Uterus (tissue), 4 donors: Measurements from ENCODE around the gene HDGFL3. TPM values are rescaled to one million over a fixed set of nuclear protein-coding genes. Genes with fewer than 3 reads are reported as not detected.

Source experiments
- DNase-seq, 2 donors: peaks; one replicate each; pipeline ENCODE4 v3.0.0-alpha.2; 2019 to 2020
- H3K27ac ChIP-seq, 2 donors: fragments of 200-600 bp; sonication (generic); 1 replicate in 1 of 2; 2 replicates in 1 of 2; pipeline ENCODE4 v1.5.1; 2016 to 2018
- H3K27me3 ChIP-seq, 2 donors: fragments of 200-600 bp; sonication (generic); one replicate each; pipeline ENCODE4 v1.5.1; 2018 to 2019; ENCODE audit warnings: control low read depth in 1 of 2
- H3K36me3 ChIP-seq, 2 donors: fragments of 200-600 bp; sonication (generic); one replicate each; pipeline ENCODE4 v1.5.1; 2019; ENCODE audit warnings: control low read depth in 1 of 2
- H3K4me1 ChIP-seq, 2 donors: fragments of 200-600 bp; sonication (generic); one replicate each; pipeline ENCODE4 v1.5.1; 2018 to 2019; ENCODE audit warnings: control low read depth in 1 of 2
- H3K4me3 ChIP-seq, 2 donors: fragments of 200-600 bp; sonication (generic); 1 replicate in 1 of 2; 2 replicates in 1 of 2; pipeline ENCODE4 v1.5.1; 2018 to 2019; ENCODE audit warnings: mild to moderate bottlenecking in 1 of 2
- H3K9me3 ChIP-seq, 2 donors: fragments of 200-600 bp; sonication (generic); one replicate each; pipeline ENCODE4 v1.5.1; 2019; ENCODE audit warnings: control low read depth in 1 of 2
- CTCF ChIP-seq, 4 experiments: fragments of 200-600 bp in 2 of 4; fragments of 450-650 bp in 2 of 4; sonication (generic) in 2 of 4; IDR thresholded peaks; one replicate each; pipeline ENCODE4 v1.5.1; 2016 to 2019; ENCODE audit warnings: antibody characterized with exemption in 4 of 4, mild to moderate bottlenecking in 2 of 4, moderate library complexity in 1 of 4
- POLR2A ChIP-seq, 2 donors: fragments of 450-650 bp; IDR thresholded peaks; one replicate each; pipeline ENCODE4 v1.6.1; 2016; ENCODE audit warnings: antibody characterized with exemption in 2 of 2, mild to moderate bottlenecking in 1 of 2, moderate library complexity in 1 of 2
- intact Hi-C: fragments of 100-400 bp; cut with DNase I; formaldehyde crosslinking; loops from one replicate; pipeline ENCODE4 v1.15.1; 2023; ENCODE audit warnings: low total_unique reads
- total RNA-seq, 4 donors: library from RNA; depleted of rRNA in 3 of 4; stranded (reverse); fragments of >200 nt in 3 of 4; gene quantifications; one replicate each; pipeline versions ENCODE4 v1.1.0 to v1.2.4, GENCODE V29; 2014 to 2023
- donor health status: DM: yes; HTN: yes; CAD: no.

The HDGFL3 gene
- total RNA-seq, 4 donors from 2014 or later: 12.8 to 70.9 (median 38.1) TPM

- no peaks in the 10 kb centered on the region for H3K4me1 ChIP-seq
- intact Hi-C loops: loop anchor here (5.0 kb wide), 1 partner anchor 137 kb away; the partner anchor contains the start of gene BTBD1
- no peaks in the 10 kb centered on the region for H3K9me3 ChIP-seq
- H3K27me3 ChIP-seq: no peaks in the 10 kb centered on the region
- H3K36me3 ChIP-seq: no peaks in the 10 kb centered on the region
- TF ChIP-seq CTCF (IDR thresholded peaks at IDR 0.05) (no peak), POLR2A (IDR thresholded peaks at IDR 0.05) (no peak)
- no peak overlapping the region for H3K27ac ChIP-seq
- H3K4me3 ChIP-seq: no peak overlapping the region
- DNase-seq: no peak
Measured at GRCh38 chr15:83204697-83205096, 2.9 kb downstream of the HDGFL3 start.

DNA sequence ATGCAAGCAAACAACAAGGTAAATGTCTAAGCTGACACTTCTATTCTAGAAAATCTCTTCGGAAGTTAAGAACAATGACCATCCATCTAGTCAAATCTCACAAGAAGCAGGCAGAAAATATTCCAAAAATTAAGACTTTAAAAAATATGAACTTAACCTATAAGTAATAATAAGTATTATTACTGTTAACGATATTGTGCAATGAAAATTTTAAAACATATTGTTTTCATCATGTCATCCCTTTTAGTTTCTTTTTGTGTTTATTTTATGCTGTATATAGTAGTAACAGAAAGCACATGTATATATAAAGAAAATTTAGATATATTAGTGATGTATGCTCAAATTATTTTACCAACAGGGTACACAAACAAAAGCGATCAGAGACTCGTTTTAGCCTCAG, 4.1 kb downstream of the HDGFL3 start:
- no peak for DNase-seq
- Histone ChIP-seq H3K27ac (no peak overlapping the region), H3K36me3 (no peaks in the 10 kb centered on the region), H3K9me3 (no peaks in the 10 kb centered on the region), H3K4me1 (no peaks in the 10 kb centered on the region), H3K4me3 (no peak overlapping the region), H3K27me3 (no peaks in the 10 kb centered on the region)
- intact Hi-C loops: no loop called here
- no peak for TF ChIP-seq POLR2A (IDR thresholded peaks at IDR 0.05)
- no peak for TF ChIP-seq CTCF (IDR thresholded peaks at IDR 0.05)

DNA sequence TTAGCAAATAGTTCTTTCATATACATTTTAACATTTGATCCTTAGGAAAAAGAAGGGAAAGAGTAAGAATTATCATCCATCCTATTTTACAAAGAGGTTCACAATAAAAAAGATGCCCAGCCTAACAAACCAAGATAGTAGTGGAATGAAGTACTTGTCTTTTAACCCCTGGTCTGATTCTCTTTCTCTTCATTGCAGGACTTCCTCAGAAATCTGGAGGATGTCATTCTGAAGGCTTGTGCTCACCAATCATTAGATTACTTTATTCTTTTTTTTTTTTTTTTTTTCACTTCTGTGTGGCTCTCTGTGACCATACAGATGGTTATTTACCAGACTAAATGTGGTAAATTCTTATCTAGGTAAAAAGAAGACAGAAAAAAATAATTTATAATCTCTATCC, 7.0 kb downstream of the HDGFL3 start:
- TF ChIP-seq POLR2A (IDR thresholded peaks at IDR 0.05) (no peak), CTCF (IDR thresholded peaks at IDR 0.05) (no peak)
- Histone ChIP-seq H3K4me1 (no peaks in the 10 kb centered on the region), H3K27ac (no peak overlapping the region), H3K36me3 (no peaks in the 10 kb centered on the region), H3K27me3 (no peaks in the 10 kb centered on the region), H3K9me3 (no peaks in the 10 kb centered on the region), H3K4me3 (no peak overlapping the region)
- intact Hi-C loops: no loop called here
- DNase-seq: no peak

DNA sequence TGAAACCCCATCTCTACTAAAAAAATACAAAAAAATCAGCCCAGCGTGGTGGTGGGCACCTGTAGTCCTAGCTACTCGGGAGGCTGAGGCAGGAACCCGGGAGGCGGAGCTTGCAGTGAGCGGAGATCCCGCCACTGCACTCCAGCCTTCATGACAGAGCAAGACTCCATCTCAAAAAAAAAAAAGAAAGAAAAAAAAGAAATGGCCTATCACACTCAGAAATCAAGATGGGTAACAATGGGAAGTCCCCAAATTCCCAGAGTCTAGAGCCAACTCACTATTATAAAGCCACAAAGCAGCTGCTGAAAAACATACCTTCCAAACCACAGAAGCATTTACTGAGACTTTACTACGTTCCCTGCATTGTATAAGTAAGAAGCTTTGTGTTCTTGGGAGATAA, 7.5 kb downstream of the HDGFL3 start:
- TF ChIP-seq CTCF (IDR thresholded peaks at IDR 0.05): no peak
- no peak for TF ChIP-seq POLR2A (IDR thresholded peaks at IDR 0.05)
- intact Hi-C loops: no loop called here
- no peak overlapping the region for H3K4me3 ChIP-seq
- H3K4me1 ChIP-seq: no peaks in the 10 kb centered on the region
- H3K27me3 ChIP-seq: no peaks in the 10 kb centered on the region
- no peak for DNase-seq
- H3K9me3 ChIP-seq: no peaks in the 10 kb centered on the region
- no peak overlapping the region for H3K27ac ChIP-seq
- no peaks in the 10 kb centered on the region for H3K36me3 ChIP-seq

- Histone ChIP-seq H3K27ac (no peak overlapping the region), H3K4me1 (no peaks in the 10 kb centered on the region), H3K27me3 (no peaks in the 10 kb centered on the region), H3K36me3 (no peaks in the 10 kb centered on the region), H3K9me3 (no peaks in the 10 kb centered on the region), H3K4me3 (no peak overlapping the region)
- TF ChIP-seq CTCF (IDR thresholded peaks at IDR 0.05) (no peak), POLR2A (IDR thresholded peaks at IDR 0.05) (no peak)
- DNase-seq: no peak
- intact Hi-C loops: no loop called here
Measured at GRCh38 chr15:83199288-83199687, 8.3 kb downstream of the HDGFL3 start.
